ENCODE measurements around the gene SLC25A30.

Gene SLC25A30

GRCh38 chr13:45365558-45365885 lies 52.7 kb downstream of the SLC25A30 start:
- no CpG with 5 or more reads among the region's 4 CpGs for WGBS (ENCODE audit: insufficient coverage)
- no peaks in the 10 kb centered on the region for H3K27me3 ChIP-seq (replicated peaks in 2 of 5; ENCODE audit: control insufficient read depth in 4 of 5, insufficient read depth in 5 of 5, low read length in 4 of 5)
- peaks cover 0 to 17% (median 10%) of the 10 kb centered on the region in 4 experiments for H3K36me3 ChIP-seq (ENCODE audit: control insufficient read depth in 4 of 4, insufficient read depth in 4 of 4, low read length in 3 of 4)
- ChIA-PET CTCF (interaction anchor here (1.3 to 12.0 kb wide), 4 partner anchors 18 to 40 kb away, joined by 3 to 191 read pairs (median 4); no protein-coding TSS in a partner anchor), POLR2A (no interaction called here)
- H3K27ac ChIP-seq (ENCODE audit: insufficient read depth in 1 of 2, low read depth in 1 of 2, low read length in 2 of 2, poor library complexity in 1 of 2, severe bottlenecking in 2 of 2), result no peak overlapping the region
- no peak overlapping the region for H3K4me3 ChIP-seq (ENCODE audit: control insufficient read depth in 1 of 7, extremely low read depth in 1 of 7, insufficient read depth in 4 of 7, low read depth in 2 of 7, low read length in 6 of 7)
- no peak for DNase-seq
- H3K9me3 ChIP-seq (ENCODE audit: control extremely low read depth in 1 of 5, control insufficient read depth in 4 of 5, insufficient read depth in 2 of 5, low read depth in 1 of 5, low read length in 4 of 5), result peaks cover 0 to 5% (median 0%) of the 10 kb centered on the region in 5 experiments
- H3K4me1 ChIP-seq (ENCODE audit: control extremely low read depth in 1 of 4, control insufficient read depth in 4 of 4, insufficient read depth in 4 of 4, low read length in 3 of 4), result peaks cover 0 to 20% (median 18%) of the 10 kb centered on the region in 4 experiments

DNA sequence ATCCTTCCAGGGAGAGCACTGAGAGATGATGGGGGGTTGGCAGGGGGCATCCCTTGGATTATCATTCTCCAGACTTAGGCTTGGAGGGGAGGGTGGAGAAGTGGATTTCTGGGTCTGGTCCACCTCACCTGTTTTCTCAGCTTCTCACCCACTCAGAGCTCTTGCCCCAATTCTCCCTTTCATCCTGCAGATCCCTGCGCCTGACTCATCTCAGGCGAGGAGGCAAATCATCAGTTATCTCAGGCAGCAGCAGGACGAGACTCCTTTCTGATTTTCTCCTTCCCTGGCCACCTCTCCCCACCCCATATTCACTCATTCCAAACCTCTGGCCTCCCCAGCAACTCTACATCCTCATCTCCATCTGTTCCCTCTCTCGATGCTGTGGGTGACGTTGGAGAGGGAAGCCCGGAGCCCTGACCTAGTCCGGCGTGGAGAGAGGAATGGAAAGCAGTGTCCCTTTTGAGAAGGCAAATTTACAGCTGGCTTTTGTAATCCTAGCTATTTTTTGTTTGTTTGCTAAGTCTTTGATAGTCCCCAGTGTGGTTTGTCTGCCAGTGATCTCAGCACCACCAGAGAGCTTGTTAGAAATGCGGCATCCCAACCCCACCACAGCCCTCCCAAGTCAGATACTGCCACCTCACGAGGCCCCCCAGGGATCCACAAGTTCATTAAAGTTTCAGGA lies 53.2 kb downstream of the SLC25A30 start:
- no peak for DNase-seq
- H3K9me3 ChIP-seq (ENCODE audit: control extremely low read depth in 1 of 5, control insufficient read depth in 4 of 5, insufficient read depth in 2 of 5, low read depth in 1 of 5, low read length in 4 of 5), result peaks cover 0 to 5% (median 0%) of the 10 kb centered on the region in 5 experiments
- peaks cover 0 to 18% (median 11%) of the 10 kb centered on the region in 4 experiments for H3K36me3 ChIP-seq (ENCODE audit: control insufficient read depth in 4 of 4, insufficient read depth in 4 of 4, low read length in 3 of 4)
- no peaks in the 10 kb centered on the region for H3K27me3 ChIP-seq (replicated peaks in 2 of 5; ENCODE audit: control insufficient read depth in 4 of 5, insufficient read depth in 5 of 5, low read length in 4 of 5)
- ChIA-PET CTCF (interaction anchor here (1.0 to 12.0 kb wide), 4 partner anchors 29 to 131 kb away, joined by 3 to 191 read pairs (median 4); no protein-coding TSS in a partner anchor), POLR2A (no interaction called here)
- 97% methylated on average over 6 of the region's 10 CpGs for WGBS (ENCODE audit: insufficient coverage)
- H3K27ac ChIP-seq (ENCODE audit: insufficient read depth in 1 of 2, low read depth in 1 of 2, low read length in 2 of 2, poor library complexity in 1 of 2, severe bottlenecking in 2 of 2), result no peak overlapping the region
- H3K4me1 ChIP-seq (ENCODE audit: control extremely low read depth in 1 of 4, control insufficient read depth in 4 of 4, insufficient read depth in 4 of 4, low read length in 3 of 4), result peaks cover 0 to 20% (median 18%) of the 10 kb centered on the region in 4 experiments
- no peak overlapping the region for H3K4me3 ChIP-seq (ENCODE audit: control insufficient read depth in 1 of 7, extremely low read depth in 1 of 7, insufficient read depth in 4 of 7, low read depth in 2 of 7, low read length in 6 of 7)

- Histone ChIP-seq H3K4me1 (ENCODE audit: control extremely low read depth in 1 of 4, control insufficient read depth in 4 of 4, insufficient read depth in 4 of 4, low read length in 3 of 4) (peaks cover 0 to 12% (median 9%) of the 10 kb centered on the region in 4 experiments), H3K27me3 (replicated peaks in 2 of 5; ENCODE audit: control insufficient read depth in 4 of 5, insufficient read depth in 5 of 5, low read length in 4 of 5) (no peaks in the 10 kb centered on the region), H3K4me3 (ENCODE audit: control insufficient read depth in 1 of 7, extremely low read depth in 1 of 7, insufficient read depth in 4 of 7, low read depth in 2 of 7, low read length in 6 of 7) (no peak overlapping the region), H3K36me3 (ENCODE audit: control insufficient read depth in 4 of 4, insufficient read depth in 4 of 4, low read length in 3 of 4) (peaks cover 0 to 17% (median 13%) of the 10 kb centered on the region in 4 experiments), H3K27ac (ENCODE audit: insufficient read depth in 1 of 2, low read depth in 1 of 2, low read length in 2 of 2, poor library complexity in 1 of 2, severe bottlenecking in 2 of 2) (no peak overlapping the region), H3K9me3 (ENCODE audit: control extremely low read depth in 1 of 5, control insufficient read depth in 4 of 5, insufficient read depth in 2 of 5, low read depth in 1 of 5, low read length in 4 of 5) (peaks cover 0 to 5% (median 0%) of the 10 kb centered on the region in 5 experiments)
- DNase-seq, result peak in 2 of 3 donors; percentile 37 to 39
- ChIA-PET CTCF (interaction anchor here (0.8 to 2.1 kb wide), 5 partner anchors 21 to 80 kb away, joined by 3 to 11 read pairs (median 3); no protein-coding TSS in a partner anchor), POLR2A (no interaction called here)
- WGBS (ENCODE audit: insufficient coverage), result 80% methylated on average over 1 of the region's 2 CpGs
These were observed 55.2 kb downstream of the SLC25A30 start for GRCh38 chr13:45362939-45363338.

DNA sequence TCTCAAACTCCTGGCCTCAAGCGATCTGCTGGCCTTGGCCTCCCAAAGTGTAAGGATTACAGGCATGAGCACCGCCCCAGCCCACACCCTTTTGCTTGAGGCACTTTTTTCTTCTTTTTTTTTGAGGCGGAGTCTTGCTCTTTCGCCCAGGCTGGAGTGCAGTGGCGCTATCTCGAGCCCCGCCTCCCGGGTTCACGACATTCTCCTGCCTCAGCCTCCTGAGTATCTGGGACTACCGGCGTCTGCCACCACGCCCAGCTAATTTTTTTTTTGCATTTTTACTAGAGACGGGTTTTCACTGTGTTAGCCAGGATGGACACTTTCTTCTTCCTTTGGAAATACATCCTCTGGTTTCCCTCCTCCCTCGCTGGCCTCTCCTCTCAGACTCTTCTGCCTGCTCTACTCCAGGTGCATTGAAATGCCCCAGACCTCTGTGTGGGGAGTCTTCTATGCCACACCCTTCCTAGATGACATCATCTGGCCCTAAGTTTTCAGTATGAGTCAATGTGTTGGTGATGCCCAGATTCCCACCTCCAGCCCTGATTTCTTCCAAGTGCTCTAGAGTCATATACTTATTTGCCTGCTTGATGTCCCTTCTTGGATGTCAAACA lies 56.5 kb downstream of the SLC25A30 start:
- peaks cover 0 to 16% (median 15%) of the 10 kb centered on the region in 4 experiments for H3K4me1 ChIP-seq (ENCODE audit: control extremely low read depth in 1 of 4, control insufficient read depth in 4 of 4, insufficient read depth in 4 of 4, low read length in 3 of 4)
- H3K27me3 ChIP-seq (replicated peaks in 2 of 5; ENCODE audit: control insufficient read depth in 4 of 5, insufficient read depth in 5 of 5, low read length in 4 of 5), result no peaks in the 10 kb centered on the region
- DNase-seq, result no peak
- peaks cover 0 to 5% (median 0%) of the 10 kb centered on the region in 5 experiments for H3K9me3 ChIP-seq (ENCODE audit: control extremely low read depth in 1 of 5, control insufficient read depth in 4 of 5, insufficient read depth in 2 of 5, low read depth in 1 of 5, low read length in 4 of 5)
- no peak overlapping the region for H3K27ac ChIP-seq (ENCODE audit: insufficient read depth in 1 of 2, low read depth in 1 of 2, low read length in 2 of 2, poor library complexity in 1 of 2, severe bottlenecking in 2 of 2)
- H3K4me3 ChIP-seq (ENCODE audit: control insufficient read depth in 1 of 7, extremely low read depth in 1 of 7, insufficient read depth in 4 of 7, low read depth in 2 of 7, low read length in 6 of 7), result no peak overlapping the region
- CTCF ChIA-PET, result interaction anchor here (0.9 to 2.1 kb wide), 4 partner anchors 20 to 82 kb away, joined by 3 to 11 read pairs (median 4); no protein-coding TSS in a partner anchor
- POLR2A ChIA-PET, result no interaction called here
- peaks cover 0 to 17% (median 13%) of the 10 kb centered on the region in 4 experiments for H3K36me3 ChIP-seq (ENCODE audit: control insufficient read depth in 4 of 4, insufficient read depth in 4 of 4, low read length in 3 of 4)
- over 99% methylated on average over 13 of the region's 14 CpGs for WGBS (ENCODE audit: insufficient coverage)

DNA sequence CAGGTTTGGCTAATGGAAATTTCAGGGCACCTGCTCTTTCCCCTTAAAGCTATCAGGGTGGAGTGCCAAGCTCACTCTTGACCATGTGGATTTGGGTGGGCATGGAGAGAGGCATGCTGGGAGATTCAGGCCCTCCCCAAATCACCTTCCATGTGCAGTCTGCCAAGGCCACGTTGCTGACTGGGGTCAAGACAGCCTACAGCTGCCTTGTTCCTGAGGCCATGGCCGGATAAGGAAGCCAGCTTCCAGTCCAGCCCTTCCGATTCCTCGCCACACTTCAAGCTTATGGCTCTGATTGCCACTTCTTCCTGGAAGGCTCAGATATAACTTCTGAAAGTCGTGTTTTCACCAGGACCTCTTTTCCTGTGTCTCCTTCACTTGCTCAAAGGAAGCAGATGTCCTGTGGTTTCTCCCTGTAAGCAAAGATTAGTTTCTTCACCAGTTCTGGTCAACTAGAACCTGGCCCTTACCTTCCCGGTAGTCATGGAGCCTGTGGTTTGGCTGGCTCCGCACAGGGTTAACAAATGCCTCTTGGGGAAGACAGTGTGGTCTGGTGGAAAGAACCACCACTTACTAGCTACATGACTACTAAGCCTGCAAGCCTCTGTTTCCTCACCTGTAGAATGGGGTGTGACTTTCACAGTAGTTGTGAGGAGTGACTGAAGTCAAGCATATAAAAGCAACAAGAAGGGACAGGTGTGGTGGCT lies 61.1 kb downstream of the SLC25A30 start:
- no peak overlapping the region for H3K4me3 ChIP-seq (ENCODE audit: control insufficient read depth in 1 of 7, extremely low read depth in 1 of 7, insufficient read depth in 4 of 7, low read depth in 2 of 7, low read length in 6 of 7)
- H3K4me1 ChIP-seq (ENCODE audit: control extremely low read depth in 1 of 4, control insufficient read depth in 4 of 4, insufficient read depth in 4 of 4, low read length in 3 of 4), result peaks cover 0 to 19% (median 16%) of the 10 kb centered on the region in 4 experiments
- H3K9me3 ChIP-seq (ENCODE audit: control extremely low read depth in 1 of 5, control insufficient read depth in 4 of 5, insufficient read depth in 2 of 5, low read depth in 1 of 5, low read length in 4 of 5), result no peaks in the 10 kb centered on the region
- POLR2A ChIA-PET, result interaction anchor here (0.9 to 3.2 kb wide), 5 partner anchors 12 to 27 kb away, joined by 3 to 20 read pairs (median 3); partner anchors contain the start of gene TPT1
- no peaks in the 10 kb centered on the region for H3K27me3 ChIP-seq (replicated peaks in 2 of 5; ENCODE audit: control insufficient read depth in 4 of 5, insufficient read depth in 5 of 5, low read length in 4 of 5)
- 0% methylated on average over 6 of the region's 7 CpGs for WGBS (ENCODE audit: insufficient coverage)
- DNase-seq, result peak; percentile 67 to 98 (median 97)
- CTCF ChIA-PET, result interaction anchor here (0.7 to 5.8 kb wide), 11 partner anchors 10 to 310 kb away, joined by 3 to 32 read pairs (median 5); partner anchors contain the start of gene TPT1
- no peak overlapping the region for H3K27ac ChIP-seq (ENCODE audit: insufficient read depth in 1 of 2, low read depth in 1 of 2, low read length in 2 of 2, poor library complexity in 1 of 2, severe bottlenecking in 2 of 2)
- H3K36me3 ChIP-seq (ENCODE audit: control insufficient read depth in 4 of 4, insufficient read depth in 4 of 4, low read length in 3 of 4), result peaks cover 5 to 16% (median 11%) of the 10 kb centered on the region in 4 experiments

- no CpG with 5 or more reads among the region's 1 CpG for WGBS (ENCODE audit: insufficient coverage)
- ChIA-PET CTCF (no interaction called here), POLR2A (interaction anchor here (0.7 kb wide), 1 partner anchor 265 kb away, joined by 3 read pairs; no protein-coding TSS in a partner anchor)
- peaks cover 8 to 29% (median 22%) of the 10 kb centered on the region in 4 experiments for H3K36me3 ChIP-seq (ENCODE audit: control insufficient read depth in 4 of 4, insufficient read depth in 4 of 4, low read length in 3 of 4)
- peaks cover 0 to 18% (median 16%) of the 10 kb centered on the region in 4 experiments for H3K4me1 ChIP-seq (ENCODE audit: control extremely low read depth in 1 of 4, control insufficient read depth in 4 of 4, insufficient read depth in 4 of 4, low read length in 3 of 4)
- no peaks in the 10 kb centered on the region for H3K9me3 ChIP-seq (ENCODE audit: control extremely low read depth in 1 of 5, control insufficient read depth in 4 of 5, insufficient read depth in 2 of 5, low read depth in 1 of 5, low read length in 4 of 5)
- no peak for DNase-seq
- H3K27me3 ChIP-seq (replicated peaks in 2 of 5; ENCODE audit: control insufficient read depth in 4 of 5, insufficient read depth in 5 of 5, low read length in 4 of 5), result no peaks in the 10 kb centered on the region
- H3K4me3 ChIP-seq (ENCODE audit: control insufficient read depth in 1 of 7, extremely low read depth in 1 of 7, insufficient read depth in 4 of 7, low read depth in 2 of 7, low read length in 6 of 7), result no peak overlapping the region
- H3K27ac ChIP-seq (ENCODE audit: insufficient read depth in 1 of 2, low read depth in 1 of 2, low read length in 2 of 2, poor library complexity in 1 of 2, severe bottlenecking in 2 of 2), result no peak overlapping the region
These were observed 64.3 kb downstream of the SLC25A30 start for GRCh38 chr13:45353895-45354294.

Data from common myeloid progenitor, CD34-positive (primary cell).